T-cell (primary cell): ENCODE results near the gene MSLN. TPM values are rescaled to one million over a fixed set of nuclear protein-coding genes. Genes with fewer than 3 reads are reported as not detected.

ENCODE experiments used
- ATAC-seq, 4 experiments: fragments of 200-7000 bp in 3 of 4; fragments of 150-1000 bp in 1 of 4; cut with Tn5 transposase; replicated peaks in 1 of 4; 1 replicate in 3 of 4; 2 replicates in 1 of 4; pipeline ENCODE4 v1.10.0; 2021; ENCODE audit warnings: moderate library complexity in 3 of 4, mild to moderate bottlenecking in 2 of 4, moderate number of reproducible peaks in 1 of 4
- CTCF ChIA-PET, 2 donors: fragments of 300-600 bp; sonication (Branson Sonifier 250); formaldehyde crosslinking; loops; one replicate each; lab custom pipeline; 2022; ENCODE audit warnings: antibody characterized with exemption in 2 of 2; lab: Charles Lee
- POLR2A ChIA-PET, 2 donors: fragments of 300-600 bp; sonication (Branson Sonifier 250); formaldehyde crosslinking; loops; one replicate each; lab custom pipeline; 2022; ENCODE audit warnings: antibody characterized with exemption in 2 of 2; lab: Charles Lee
- DNase-seq, 35 experiments: peaks; one replicate each; pipeline versions ENCODE4 v3.0.0 to v3.0.0-alpha.2; 2013 to 2023
- H3K27ac ChIP-seq: one replicate; pipeline ENCODE4 v1.5.1; 2013; ENCODE audit warnings: low read length
- H3K27me3 ChIP-seq, 2 experiments: replicated peaks in 1 of 2; 1 replicate in 1 of 2; 2 replicates in 1 of 2; pipeline versions ENCODE4 v1.6.1 to v1.7.0; 2013; ENCODE audit warnings: low read length in 1 of 2, mixed read lengths in 1 of 2; ENCODE audit not compliant: control insufficient read depth in 2 of 2, insufficient read depth in 2 of 2; ENCODE audit errors: extremely low read depth in 1 of 2
- H3K36me3 ChIP-seq, 2 donors: 1 replicate in 1 of 2; 2 replicates in 1 of 2; pipeline versions ENCODE4 v1.6.1 to v1.7.0; 2013; ENCODE audit warnings: low read length in 1 of 2; ENCODE audit not compliant: control insufficient read depth in 2 of 2, insufficient read depth in 1 of 2; ENCODE audit errors: extremely low read depth in 1 of 2
- H3K4me1 ChIP-seq, 2 experiments: 1 replicate in 1 of 2; 2 replicates in 1 of 2; pipeline versions ENCODE4 v1.6.1 to v1.7.0; 2013; ENCODE audit warnings: low read length in 2 of 2, mixed read lengths in 1 of 2; ENCODE audit not compliant: insufficient read depth in 2 of 2, control insufficient read depth in 1 of 2; ENCODE audit errors: extremely low read depth in 1 of 2
- H3K4me3 ChIP-seq, 2 donors: 1 replicate in 1 of 2; 2 replicates in 1 of 2; pipeline versions ENCODE4 v1.5.1 to v1.7.0; 2013; ENCODE audit warnings: mild to moderate bottlenecking in 2 of 2, low read length in 1 of 2, moderate library complexity in 1 of 2; ENCODE audit not compliant: control insufficient read depth in 1 of 2; ENCODE audit errors: extremely low read depth in 1 of 2
- H3K9me3 ChIP-seq: 2 replicates; pipeline ENCODE4 v1.7.0; 2013
- H3K27ac Mint-ChIP-seq, 2 donors: one replicate each; pipeline ENCODE4 v1.8.0; 2020 to 2021; ENCODE audit warnings: mild to moderate bottlenecking in 2 of 2, mixed read lengths in 2 of 2
- H3K27me3 Mint-ChIP-seq, 2 donors: one replicate each; pipeline ENCODE4 v1.8.0; 2021 to 2022; ENCODE audit warnings: mixed read lengths in 2 of 2
- H3K36me3 Mint-ChIP-seq: one replicate; pipeline ENCODE4 v1.8.0; 2021; ENCODE audit warnings: mixed read lengths
- H3K4me1 Mint-ChIP-seq, 3 donors: one replicate each; pipeline ENCODE4 v1.8.0; 2020 to 2022; ENCODE audit warnings: mixed read lengths in 3 of 3, mild to moderate bottlenecking in 1 of 3
- H3K4me3 Mint-ChIP-seq, 3 donors: one replicate each; pipeline ENCODE4 v1.8.0; 2020 to 2022; ENCODE audit warnings: mild to moderate bottlenecking in 3 of 3, mixed read lengths in 3 of 3, moderate library complexity in 3 of 3
- H3K9me3 Mint-ChIP-seq, 3 donors: one replicate each; pipeline ENCODE4 v1.8.0; 2020 to 2022; ENCODE audit warnings: mixed read lengths in 3 of 3
- WGBS: methylation state at CpG from one replicate; pipeline ENCODE4 v1.1.5; 2013; ENCODE audit warnings: missing lambda C conversion rate; ENCODE audit not compliant: insufficient coverage; 5-methylcytosine and 5-hydroxymethylcytosine counted together
- total RNA-seq, 35 experiments: library from RNA in 6 of 35; stranded (reverse) in 6 of 35; fragments of 120-200 nt in 1 of 35; gene quantifications; one replicate each; pipeline versions ENCODE4 v1.2.1 to v1.2.4 and lab custom pipeline; 2013 to 2026

The MSLN gene
- total RNA-seq, 5 donors from 2014 or later (not counting 1 experiment from before 2014, with no cell fraction given), result 0.55 to 0.60 TPM; not detected in 3

DNA sequence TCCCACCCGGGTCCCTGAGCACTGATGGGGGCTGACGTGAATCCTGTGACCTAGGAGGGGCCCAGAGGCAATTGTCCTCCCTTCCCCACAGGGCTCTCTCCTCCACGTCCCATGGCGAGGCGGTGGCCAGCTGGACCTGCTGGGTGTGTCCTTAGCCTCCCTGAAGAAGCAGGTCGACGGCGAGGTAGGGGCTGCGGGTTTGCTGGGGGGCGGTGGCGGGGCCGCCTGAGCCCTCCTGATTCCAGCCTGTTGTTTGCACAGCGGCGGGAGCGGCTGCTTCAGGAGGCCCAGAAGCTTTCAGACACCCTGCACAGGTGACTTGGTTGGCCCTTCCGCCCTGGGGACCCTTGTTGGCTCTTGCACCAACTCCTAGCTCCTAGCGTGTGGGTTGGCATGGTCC, 29.6 kb downstream of the MSLN start:
- peaks cover 5 to 37% of the 10 kb centered on the region in 2 experiments for H3K4me1 ChIP-seq
- H3K27me3 ChIP-seq, result no peaks in the 10 kb centered on the region
- peaks cover 9% of the 10 kb centered on the region in 2 donors for H3K36me3 ChIP-seq
- POLR2A ChIA-PET, result no interaction called here
- Mint-ChIP-seq H3K9me3 (no peaks in the 10 kb centered on the region), H3K4me1 (peaks cover 0 to 15% (median 7%) of the 10 kb centered on the region in 3 donors), H3K36me3 (peaks cover 6% of the 10 kb centered on the region), H3K27ac (no peak overlapping the region), H3K27me3 (no peaks in the 10 kb centered on the region), H3K4me3 (peak overlapping the region; percentile 53 to 60 (median 59))
- DNase-seq (no peak), ATAC-seq (no peak)
- WGBS, result 95% methylated on average over 17 of the region's 17 CpGs
- CTCF ChIA-PET, result no interaction called here
- no peak overlapping the region for H3K4me3 ChIP-seq
- no peaks in the 10 kb centered on the region for H3K9me3 ChIP-seq
- H3K27ac ChIP-seq, result no peak overlapping the region

DNA sequence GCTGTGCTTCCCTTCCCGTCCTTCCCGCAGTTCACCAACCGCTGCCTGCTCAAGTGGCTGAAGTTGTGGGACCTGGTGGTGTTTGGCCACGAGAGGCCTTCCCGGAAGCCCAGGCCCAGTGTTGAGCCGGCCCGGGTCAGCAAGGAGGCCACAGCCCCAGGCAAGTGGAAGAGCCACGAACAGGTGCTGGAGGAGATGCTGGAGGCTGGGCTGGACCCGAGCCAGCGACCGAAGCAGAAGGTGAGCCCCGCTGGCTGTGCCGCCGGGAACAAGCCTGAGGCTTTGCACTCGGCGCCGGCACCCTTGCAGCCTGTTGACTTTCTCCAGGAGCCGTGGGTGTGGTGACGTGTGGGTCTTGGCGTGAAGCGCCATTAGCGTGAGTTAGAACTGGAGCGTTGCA, 30.6 kb downstream of the MSLN start:
- no peak overlapping the region for H3K27ac Mint-ChIP-seq
- DNase-seq (no peak), ATAC-seq (no peak)
- WGBS, result 95% methylated on average over 23 of the region's 23 CpGs
- POLR2A ChIA-PET, result no interaction called here
- CTCF ChIA-PET, result interaction anchor here in 1 of 2 donors (0.6 kb wide), 1 partner anchor 25 kb away, joined by 3 read pairs; no protein-coding TSS in a partner anchor
- Histone ChIP-seq H3K9me3 (no peaks in the 10 kb centered on the region), H3K4me1 (peaks cover 5 to 27% of the 10 kb centered on the region in 2 experiments), H3K4me3 (no peak overlapping the region), H3K36me3 (peaks cover 5 to 9% of the 10 kb centered on the region in 2 donors), H3K27ac (no peak overlapping the region), H3K27me3 (no peaks in the 10 kb centered on the region)
- peaks cover 0 to 13% (median 5%) of the 10 kb centered on the region in 3 donors for H3K4me1 Mint-ChIP-seq
- no peaks in the 10 kb centered on the region for H3K27me3 Mint-ChIP-seq
- H3K36me3 Mint-ChIP-seq, result peaks cover 6% of the 10 kb centered on the region
- no peaks in the 10 kb centered on the region for H3K9me3 Mint-ChIP-seq
- no peak overlapping the region for H3K4me3 Mint-ChIP-seq

DNA sequence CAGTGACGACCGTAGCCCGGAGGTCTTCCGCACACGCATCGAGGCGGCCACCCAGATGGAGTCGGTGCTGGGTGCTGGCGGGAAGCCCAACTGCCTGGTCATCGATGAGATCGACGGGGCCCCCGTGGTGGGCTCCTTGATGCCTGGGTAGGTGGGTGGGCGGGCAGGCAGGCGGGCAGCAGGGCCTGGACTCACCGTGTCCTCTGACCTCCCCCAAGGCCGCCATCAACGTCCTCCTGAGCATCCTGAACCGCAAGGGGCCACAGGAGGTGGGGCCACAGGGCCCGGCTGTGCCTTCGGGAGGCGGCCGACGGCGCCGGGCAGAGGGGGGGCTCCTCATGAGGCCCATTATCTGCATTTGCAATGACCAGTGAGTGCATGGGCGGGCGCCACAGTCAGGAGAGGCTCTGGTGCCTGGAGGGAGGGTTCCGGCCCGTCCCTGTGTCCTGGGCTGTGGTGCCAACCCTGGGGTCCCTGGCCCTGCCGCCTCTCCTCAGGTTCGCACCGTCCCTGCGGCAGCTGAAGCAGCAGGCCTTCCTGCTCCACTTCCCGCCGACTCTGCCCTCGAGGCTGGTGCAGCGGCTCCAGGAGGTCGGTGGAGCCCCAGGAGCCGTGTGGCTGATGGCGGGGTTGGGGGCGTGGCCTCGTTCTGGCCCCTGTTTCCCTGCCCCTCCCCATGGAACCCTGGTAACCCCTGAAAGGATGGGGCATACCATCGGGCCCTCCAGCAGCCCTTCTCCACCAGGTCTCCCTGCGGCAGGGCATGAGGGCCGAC, 31.9 kb downstream of the MSLN start:
- Histone ChIP-seq H3K4me1 (peaks cover 5 to 16% of the 10 kb centered on the region in 2 experiments), H3K9me3 (no peaks in the 10 kb centered on the region), H3K27ac (no peak overlapping the region), H3K36me3 (peaks cover 0 to 9% of the 10 kb centered on the region in 2 donors), H3K27me3 (peaks cover 0 to 2% of the 10 kb centered on the region in 2 experiments), H3K4me3 (no peak overlapping the region)
- CTCF ChIA-PET, result no interaction called here
- POLR2A ChIA-PET, result no interaction called here
- ATAC-seq, result no peak
- Mint-ChIP-seq H3K4me3 (no peak overlapping the region), H3K27ac (no peak overlapping the region), H3K9me3 (no peaks in the 10 kb centered on the region), H3K27me3 (no peaks in the 10 kb centered on the region), H3K4me1 (peaks cover 0 to 6% (median 0%) of the 10 kb centered on the region in 3 donors), H3K36me3 (peaks cover 6% of the 10 kb centered on the region)
- WGBS, result 93% methylated on average over 41 of the region's 46 CpGs
- no peak for DNase-seq

DNA sequence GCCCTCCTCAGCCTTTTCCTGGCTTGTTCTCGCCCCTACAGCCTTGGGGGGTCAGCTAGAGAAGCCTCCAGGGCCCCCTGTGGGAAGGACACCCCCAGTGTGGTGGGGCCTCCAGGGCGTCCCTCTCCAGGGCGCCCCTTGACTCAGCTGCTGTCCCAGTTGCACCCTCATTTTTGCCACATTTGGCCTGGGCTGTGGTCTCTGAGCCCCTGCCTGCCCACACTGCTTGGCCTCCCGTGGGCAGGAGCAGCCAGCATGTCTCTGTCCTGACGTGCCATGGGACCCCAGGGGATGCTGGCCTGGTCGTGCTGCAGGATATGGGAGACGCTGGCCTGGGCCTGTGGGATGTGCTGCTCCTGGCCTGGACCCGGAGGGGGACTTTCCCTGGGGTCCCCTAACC, 32.9 kb downstream of the MSLN start:
- peaks cover 4 to 11% of the 10 kb centered on the region in 2 experiments for H3K4me1 ChIP-seq
- Mint-ChIP-seq H3K36me3 (peaks cover 6% of the 10 kb centered on the region), H3K4me3 (no peak overlapping the region), H3K27ac (no peak overlapping the region), H3K27me3 (peaks cover 0 to 4% of the 10 kb centered on the region in 2 donors), H3K9me3 (no peaks in the 10 kb centered on the region), H3K4me1 (peaks cover 0 to 4% (median 0%) of the 10 kb centered on the region in 3 donors)
- WGBS, result 97% methylated on average over 8 of the region's 8 CpGs
- no peak overlapping the region for H3K27ac ChIP-seq
- H3K4me3 ChIP-seq, result no peak overlapping the region
- H3K9me3 ChIP-seq, result no peaks in the 10 kb centered on the region
- no peak for ATAC-seq
- no peak for DNase-seq
- ChIA-PET POLR2A (no interaction called here), CTCF (no interaction called here)
- peaks cover 0 to 9% of the 10 kb centered on the region in 2 donors for H3K36me3 ChIP-seq
- H3K27me3 ChIP-seq, result peaks cover 0 to 10% of the 10 kb centered on the region in 2 experiments

DNA sequence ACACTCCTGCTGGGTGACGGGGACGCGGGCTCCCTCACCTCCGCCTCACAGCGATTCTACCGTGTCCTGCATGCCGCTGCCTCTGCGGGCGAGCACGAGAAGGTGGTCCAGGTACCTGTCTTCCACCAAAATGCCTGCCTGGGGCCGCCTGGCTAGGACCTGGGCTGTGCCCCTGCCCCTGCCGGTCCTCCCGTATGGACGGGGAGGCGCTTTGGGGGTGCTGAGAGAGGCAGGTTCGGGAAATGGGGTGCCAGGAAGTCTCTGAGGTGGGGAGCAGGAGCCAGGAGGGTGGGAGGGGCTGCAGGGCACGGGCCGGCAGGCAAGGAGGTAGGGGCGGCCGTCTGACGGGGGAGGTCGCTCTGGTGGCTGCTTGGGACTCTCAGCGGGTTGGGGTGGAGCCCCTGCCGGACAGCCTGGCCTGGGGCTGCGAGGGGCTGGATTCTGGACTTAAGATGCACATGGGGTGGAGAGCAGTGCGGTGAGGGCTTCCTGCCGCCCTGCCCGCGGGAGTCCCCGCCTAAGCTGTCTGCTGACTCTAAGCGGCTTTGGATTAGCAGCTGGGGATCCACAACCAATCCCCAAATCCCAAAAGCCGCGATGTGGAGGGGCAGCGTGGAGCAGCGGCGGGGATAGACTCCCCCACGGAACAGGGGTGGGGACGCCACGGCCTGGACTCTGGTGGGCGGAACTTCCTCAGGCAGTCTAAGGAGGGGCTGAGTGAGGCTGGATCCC, 33.7 kb downstream of the MSLN start:
- no peak overlapping the region for H3K4me3 ChIP-seq
- WGBS, result 91% methylated on average over 37 of the region's 40 CpGs
- H3K27ac Mint-ChIP-seq, result no peak overlapping the region

DNA sequence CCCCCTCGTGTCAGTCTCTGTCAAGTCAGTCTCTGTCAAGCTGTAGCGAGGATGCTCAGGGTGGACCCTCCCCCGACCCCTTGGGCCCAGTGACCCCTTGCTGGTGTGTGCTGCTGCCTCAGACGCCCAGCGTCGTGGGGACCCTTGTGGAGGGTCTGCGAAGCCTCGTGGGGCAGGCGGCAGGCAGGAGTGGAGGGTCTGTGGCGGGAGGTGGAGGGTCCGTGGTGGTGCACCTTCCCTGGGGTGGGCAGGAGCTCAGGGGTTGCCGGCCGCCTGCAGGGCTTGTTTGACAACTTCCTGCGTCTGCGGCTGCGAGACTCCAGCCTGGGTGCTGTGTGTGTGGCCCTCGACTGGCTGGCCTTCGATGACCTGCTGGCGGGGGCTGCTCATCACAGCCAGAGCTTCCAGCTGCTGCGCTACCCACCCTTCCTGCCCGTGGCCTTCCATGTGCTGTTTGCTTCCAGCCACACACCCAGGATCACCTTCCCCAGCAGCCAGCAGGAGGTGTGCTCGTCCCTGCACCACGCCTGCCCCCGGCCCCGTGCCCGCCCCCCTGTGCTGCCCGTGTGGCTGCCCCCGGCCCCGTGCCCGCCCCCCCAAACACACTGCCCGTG, 34.4 kb downstream of the MSLN start:
- ATAC-seq (no peak), DNase-seq (no peak)
- Mint-ChIP-seq H3K27me3 (peaks cover 0 to 7% of the 10 kb centered on the region in 2 donors), H3K27ac (no peak overlapping the region), H3K4me3 (no peak overlapping the region), H3K4me1 (peaks cover 0 to 2% (median 0%) of the 10 kb centered on the region in 3 donors), H3K9me3 (no peaks in the 10 kb centered on the region), H3K36me3 (peaks cover 6% of the 10 kb centered on the region)
- ChIA-PET POLR2A (no interaction called here), CTCF (no interaction called here)
- peaks cover 0 to 25% of the 10 kb centered on the region in 2 experiments for H3K27me3 ChIP-seq
- H3K4me1 ChIP-seq, result no peaks in the 10 kb centered on the region
- no peak overlapping the region for H3K27ac ChIP-seq
- WGBS, result 90% methylated on average over 20 of the region's 31 CpGs
- H3K4me3 ChIP-seq, result no peak overlapping the region
- H3K36me3 ChIP-seq, result peaks cover 0 to 9% of the 10 kb centered on the region in 2 donors
- no peaks in the 10 kb centered on the region for H3K9me3 ChIP-seq

More for the DNA sequence above, 33.7 kb downstream of the MSLN start:
- no peak for DNase-seq
- Mint-ChIP-seq H3K9me3 (no peaks in the 10 kb centered on the region), H3K27me3 (peaks cover 0 to 7% of the 10 kb centered on the region in 2 donors), H3K36me3 (peaks cover 6% of the 10 kb centered on the region), H3K4me3 (no peak overlapping the region), H3K4me1 (peaks cover 0 to 4% (median 0%) of the 10 kb centered on the region in 3 donors)
- Histone ChIP-seq H3K27ac (no peak overlapping the region), H3K36me3 (peaks cover 0 to 9% of the 10 kb centered on the region in 2 donors), H3K9me3 (no peaks in the 10 kb centered on the region), H3K4me1 (peaks cover 0 to 4% of the 10 kb centered on the region in 2 experiments), H3K27me3 (peaks cover 0 to 18% of the 10 kb centered on the region in 2 experiments)
- ChIA-PET CTCF (no interaction called here), POLR2A (interaction anchor here in 1 of 2 donors (0.6 kb wide), 1 partner anchor 1032 kb away, joined by 3 read pairs; the partner anchor contains the start of gene HAGH)
- ATAC-seq, result no peak
